HG02885 (cell line): ENCODE data around the gene PSMB10.

Experiments used
- ATAC-seq: cut with Tn5 transposase; IDR thresholded peaks from one replicate; pipeline ENCODE4 v1.9.1; 2021; ENCODE audit warnings: mild to moderate bottlenecking; ENCODE audit not compliant: unreplicated experiment, poor library complexity

PSMB10 gene

GRCh38 chr16:67964477-67965131 lies 28.0 kb upstream of the PSMB10 start:
- no peak for ATAC-seq

GRCh38 chr16:67963662-67964321 lies 27.1 kb upstream of the PSMB10 start:
- no peak for ATAC-seq

- no peak for ATAC-seq
Measured at GRCh38 chr16:67963292-67963661, 26.6 kb upstream of the PSMB10 start.

- ATAC-seq: no peak
Measured at GRCh38 chr16:67962135-67962534, 25.5 kb upstream of the PSMB10 start.

GRCh38 chr16:67961551-67961957 lies 24.9 kb upstream of the PSMB10 start:
- no peak for ATAC-seq

- ATAC-seq: no peak
Measured at GRCh38 chr16:67959536-67960329, 23.1 kb upstream of the PSMB10 start.

- ATAC-seq: no peak
Measured at GRCh38 chr16:67957622-67958021, 21.0 kb upstream of the PSMB10 start.

- no peak for ATAC-seq
Measured at GRCh38 chr16:67954421-67955196, 18.0 kb upstream of the PSMB10 start.

- no peak for ATAC-seq
Measured at GRCh38 chr16:67953641-67954375, 17.2 kb upstream of the PSMB10 start.

- no peak for ATAC-seq
Measured at GRCh38 chr16:67951485-67951884, 14.8 kb upstream of the PSMB10 start.

- no peak for ATAC-seq
Measured at GRCh38 chr16:67950335-67950843, 13.7 kb upstream of the PSMB10 start.

GRCh38 chr16:67949645-67950044 lies 13.0 kb upstream of the PSMB10 start:
- ATAC-seq: no peak

- ATAC-seq: no peak
Measured at GRCh38 chr16:67948015-67948414, 11.4 kb upstream of the PSMB10 start.

GRCh38 chr16:67946966-67947558 lies 10.4 kb upstream of the PSMB10 start:
- ATAC-seq: no peak

- ATAC-seq: no peak
Measured at GRCh38 chr16:67946128-67946569, 9.5 kb upstream of the PSMB10 start.

GRCh38 chr16:67945392-67945933 lies 8.8 kb upstream of the PSMB10 start:
- no peak for ATAC-seq

- ATAC-seq: no peak
Measured at GRCh38 chr16:67944690-67945391, 8.2 kb upstream of the PSMB10 start.
